LNCaP clone FGC (cell line): ENCODE results near the gene RNF44.

Experiments
- DNase-seq: peaks from one replicate; pipeline ENCODE4 v3.0.0-alpha.2; 2011; ENCODE audit warnings: low read depth
- H3K4me3 ChIP-seq: 2 replicates; pipeline ENCODE4 v1.5.1; 2011; ENCODE audit warnings: mild to moderate bottlenecking, low read depth, low read length, control low read depth
- TF ChIP-seq, protein P1 (sequence below): IDR thresholded peaks from 2 replicates; pipeline ENCODE4 v1.5.1; 2012; ENCODE audit warnings: mild to moderate bottlenecking; ENCODE audit not compliant: control insufficient read depth, insufficient read depth; ENCODE audit errors: extremely low read depth

RNF44 gene

DNA sequence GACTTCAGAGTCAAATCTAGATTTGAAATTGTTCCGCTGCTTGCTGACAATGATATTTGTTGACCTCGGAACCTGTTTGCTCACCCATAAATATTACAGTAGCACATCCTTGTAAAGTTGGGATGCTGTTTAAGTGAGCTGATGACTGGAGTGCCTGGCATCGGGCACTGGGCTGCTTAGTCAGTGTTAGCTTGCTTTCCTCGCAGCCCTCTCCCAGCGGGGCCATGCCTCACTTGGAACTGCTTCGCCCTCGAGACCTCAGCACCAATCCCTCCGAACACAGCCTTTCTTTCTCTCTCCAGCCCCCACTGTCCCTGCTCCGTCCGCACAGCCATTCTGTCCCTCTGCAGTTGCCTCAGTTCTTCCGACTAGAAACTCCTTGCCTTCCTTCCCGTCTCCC lies 23.4 kb downstream of the RNF44 start:
- TF ChIP-seq, protein P1, sequence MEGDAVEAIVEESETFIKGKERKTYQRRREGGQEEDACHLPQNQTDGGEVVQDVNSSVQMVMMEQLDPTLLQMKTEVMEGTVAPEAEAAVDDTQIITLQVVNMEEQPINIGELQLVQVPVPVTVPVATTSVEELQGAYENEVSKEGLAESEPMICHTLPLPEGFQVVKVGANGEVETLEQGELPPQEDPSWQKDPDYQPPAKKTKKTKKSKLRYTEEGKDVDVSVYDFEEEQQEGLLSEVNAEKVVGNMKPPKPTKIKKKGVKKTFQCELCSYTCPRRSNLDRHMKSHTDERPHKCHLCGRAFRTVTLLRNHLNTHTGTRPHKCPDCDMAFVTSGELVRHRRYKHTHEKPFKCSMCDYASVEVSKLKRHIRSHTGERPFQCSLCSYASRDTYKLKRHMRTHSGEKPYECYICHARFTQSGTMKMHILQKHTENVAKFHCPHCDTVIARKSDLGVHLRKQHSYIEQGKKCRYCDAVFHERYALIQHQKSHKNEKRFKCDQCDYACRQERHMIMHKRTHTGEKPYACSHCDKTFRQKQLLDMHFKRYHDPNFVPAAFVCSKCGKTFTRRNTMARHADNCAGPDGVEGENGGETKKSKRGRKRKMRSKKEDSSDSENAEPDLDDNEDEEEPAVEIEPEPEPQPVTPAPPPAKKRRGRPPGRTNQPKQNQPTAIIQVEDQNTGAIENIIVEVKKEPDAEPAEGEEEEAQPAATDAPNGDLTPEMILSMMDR: no peak
- no peak overlapping the region for H3K4me3 ChIP-seq
- DNase-seq: peak; percentile 46

DNA sequence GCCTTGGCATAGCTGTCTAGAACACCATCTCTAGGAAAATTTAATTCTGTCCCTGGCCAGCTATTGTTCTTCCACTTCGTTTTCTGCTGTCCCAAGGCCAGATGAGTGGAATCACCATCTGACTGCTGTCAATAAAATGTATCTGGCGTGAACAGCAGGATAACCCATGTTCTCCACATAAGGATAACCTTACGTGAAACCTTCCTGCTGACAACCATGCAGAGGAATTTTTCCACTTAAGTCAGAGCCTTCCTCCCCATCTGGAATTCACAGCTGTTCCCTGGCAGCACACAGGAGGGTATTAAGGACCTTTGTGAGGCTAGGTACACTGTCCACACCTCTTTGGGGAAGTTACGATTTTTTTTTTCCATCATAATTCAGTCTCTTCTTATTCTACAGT lies 28.6 kb downstream of the RNF44 start:
- no peak overlapping the region for H3K4me3 ChIP-seq
- no peak for DNase-seq
- TF ChIP-seq, protein P1: no peak

DNA sequence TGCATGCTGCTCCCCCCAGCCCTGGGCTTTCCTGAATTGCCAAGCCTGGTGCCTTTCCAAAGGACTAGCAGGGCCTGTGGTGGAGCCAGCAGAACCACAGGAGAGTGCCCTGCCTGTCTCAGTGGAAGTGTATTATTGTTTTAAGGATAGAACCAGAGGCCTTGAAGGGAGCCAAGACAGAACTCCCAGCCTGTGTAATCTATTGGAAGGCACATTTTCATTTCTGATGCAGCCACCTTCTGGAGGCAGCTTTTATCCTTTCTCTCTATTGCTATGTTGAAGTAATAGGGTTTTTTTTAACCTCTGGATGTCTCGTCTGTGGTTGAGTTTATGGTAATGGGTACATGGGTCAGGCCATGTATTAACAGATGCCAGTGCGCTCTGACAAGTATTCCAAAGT lies 29.3 kb downstream of the RNF44 start:
- H3K4me3 ChIP-seq: no peak overlapping the region
- TF ChIP-seq, protein P1: no peak
- no peak for DNase-seq

DNA sequence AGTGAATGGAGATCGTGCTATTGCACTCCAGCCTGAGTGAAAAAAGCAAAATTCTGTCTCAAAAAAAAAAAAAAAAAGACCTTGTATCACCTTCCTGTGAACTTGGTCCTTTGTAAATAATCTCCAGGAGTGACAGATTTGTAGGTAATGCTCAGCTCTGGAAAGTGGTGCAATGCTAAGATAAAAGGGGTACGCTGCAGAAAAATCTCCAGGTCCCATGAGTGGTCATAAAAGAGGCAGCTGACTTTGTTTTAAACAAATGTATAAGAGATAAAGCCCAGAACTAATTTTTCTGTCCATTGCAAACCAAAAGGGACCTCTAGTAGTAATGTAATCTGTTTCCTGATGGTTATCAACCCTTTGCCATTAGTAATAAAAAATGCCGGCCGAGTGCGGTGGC lies 33.7 kb downstream of the RNF44 start:
- TF ChIP-seq, protein P1: no peak
- H3K4me3 ChIP-seq: no peak overlapping the region
- no peak for DNase-seq

DNA sequence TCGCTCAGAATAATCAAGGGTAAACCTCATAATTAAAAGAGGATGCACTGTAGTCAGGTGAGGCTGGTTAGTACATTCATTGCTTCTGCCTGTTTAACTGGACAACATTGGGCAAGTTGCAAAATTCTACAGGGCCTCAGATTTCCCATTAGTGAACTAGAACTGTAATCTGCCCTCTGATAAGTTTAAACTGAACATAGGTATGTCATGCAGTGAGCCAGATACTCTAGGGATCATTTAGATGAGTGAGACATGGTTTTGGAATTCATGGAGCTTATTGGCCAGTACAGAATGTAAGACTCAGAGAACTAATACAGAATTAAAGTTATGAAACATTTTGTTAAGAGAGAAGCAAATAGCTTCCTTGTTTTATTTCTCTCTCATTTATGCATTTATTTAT lies 35.9 kb downstream of the RNF44 start:
- TF ChIP-seq, protein P1: no peak

DNA sequence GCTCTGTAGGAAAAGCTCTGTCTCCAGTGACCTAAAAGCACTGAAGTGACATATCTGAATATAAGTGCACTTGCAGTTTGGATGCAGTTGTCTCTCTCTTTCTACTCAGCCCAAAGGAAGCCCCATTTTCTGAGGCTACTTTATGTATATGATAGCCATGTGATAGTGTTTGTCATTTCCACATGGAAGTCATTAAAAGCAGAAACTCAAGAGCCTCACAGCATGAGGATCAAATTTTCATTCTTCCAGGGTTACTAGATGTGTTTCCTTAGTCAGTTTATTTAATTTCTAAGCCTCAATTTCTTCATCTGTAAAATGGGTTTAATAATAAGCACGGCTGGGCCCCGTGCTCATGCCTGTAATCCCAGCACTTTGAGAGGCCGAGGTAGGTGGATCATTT lies 36.7 kb downstream of the RNF44 start:
- no peak overlapping the region for H3K4me3 ChIP-seq
- TF ChIP-seq, protein P1: no peak
- no peak for DNase-seq

More for the DNA sequence above, 35.9 kb downstream of the RNF44 start:
- no peak for DNase-seq
- no peak overlapping the region for H3K4me3 ChIP-seq

DNA sequence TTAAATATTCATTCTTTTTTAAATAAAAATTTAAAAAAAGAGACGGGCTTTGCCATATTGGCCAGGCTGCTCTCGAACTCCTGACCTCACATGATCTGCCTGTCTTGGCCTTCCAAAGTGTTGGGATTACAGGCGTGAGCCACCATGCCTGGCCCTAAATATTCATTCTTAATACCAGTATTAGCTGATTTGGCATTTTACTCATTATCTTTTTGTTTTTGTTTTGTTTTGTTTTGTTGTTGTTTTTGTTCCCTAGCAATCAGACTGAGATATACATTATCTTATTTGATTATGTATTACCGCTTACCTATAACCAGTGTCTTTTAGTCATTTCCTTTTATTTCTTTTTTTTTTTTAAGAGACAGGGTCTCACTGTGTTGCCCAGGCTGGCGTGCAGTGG lies 37.9 kb downstream of the RNF44 start:
- TF ChIP-seq, protein P1: no peak
- no peak for DNase-seq
- no peak overlapping the region for H3K4me3 ChIP-seq
